ENCODE data around the gene GGT5. TPM values are rescaled to one million over a fixed set of nuclear protein-coding genes. Genes with fewer than 3 reads are reported as not detected.
A peak's percentile ranks its signal among the peaks of the same experiment; 100 is the strongest.

GGT5 gene
- total RNA-seq, 1 donor = 7.2 TPM

GRCh38 chr22:24180316-24181087, 64.4 kb downstream of the GGT5 start:
- Histone ChIP-seq H3K4me1 (ENCODE audit: insufficient read depth, low read length) (peaks cover 4% of the 10 kb centered on the region), H3K9me3 (ENCODE audit: low read depth, low read length) (no peaks in the 10 kb centered on the region), H3K27ac (ENCODE audit: low read depth, low read length) (no peak overlapping the region), H3K4me3 (ENCODE audit: insufficient read depth, low read length) (no peak overlapping the region), H3K27me3 (ENCODE audit: insufficient read depth, low read length) (no peaks in the 10 kb centered on the region), H2AFZ (ENCODE audit: low read length) (no peak overlapping the region), H3K4me2 (ENCODE audit: insufficient read depth, low read length) (no peak overlapping the region), H3K79me2 (ENCODE audit: insufficient read depth, low read length) (no peaks in the 10 kb centered on the region), H3K36me3 (ENCODE audit: insufficient read depth, low read length) (peaks cover 16% of the 10 kb centered on the region), H4K20me1 (ENCODE audit: insufficient read depth, low read length) (peaks cover 1% of the 10 kb centered on the region)
- peak; percentile 68 for DNase-seq (ENCODE audit: insufficient read length, low spot score, missing footprints)
- TF ChIP-seq CTCF (IDR thresholded peaks at IDR 0.05; ENCODE audit: extremely low read depth, low read depth, low read length) = no peak

- H3K27me3 ChIP-seq (ENCODE audit: insufficient read depth, low read length) = no peaks in the 10 kb centered on the region
- TF ChIP-seq CTCF (IDR thresholded peaks at IDR 0.05; ENCODE audit: extremely low read depth, low read depth, low read length) = no peak
- H3K27ac ChIP-seq (ENCODE audit: low read depth, low read length) = no peak overlapping the region
- peaks cover 3% of the 10 kb centered on the region for H4K20me1 ChIP-seq (ENCODE audit: insufficient read depth, low read length)
- H3K4me2 ChIP-seq (ENCODE audit: insufficient read depth, low read length) = no peak overlapping the region
- H3K36me3 ChIP-seq (ENCODE audit: insufficient read depth, low read length) = peaks cover 17% of the 10 kb centered on the region
- H3K4me1 ChIP-seq (ENCODE audit: insufficient read depth, low read length) = peaks cover 4% of the 10 kb centered on the region
- peak; percentile 50 for DNase-seq (ENCODE audit: insufficient read length, low spot score, missing footprints)
- H3K79me2 ChIP-seq (ENCODE audit: insufficient read depth, low read length) = no peaks in the 10 kb centered on the region
- H2AFZ ChIP-seq (ENCODE audit: low read length) = no peak overlapping the region
- no peak overlapping the region for H3K4me3 ChIP-seq (ENCODE audit: insufficient read depth, low read length)
- no peaks in the 10 kb centered on the region for H3K9me3 ChIP-seq (ENCODE audit: low read depth, low read length)
These were observed 65.2 kb downstream of the GGT5 start for GRCh38 chr22:24179478-24180210.

GRCh38 chr22:24178502-24179440, 66.1 kb downstream of the GGT5 start:
- peaks cover 3% of the 10 kb centered on the region for H4K20me1 ChIP-seq (ENCODE audit: insufficient read depth, low read length)
- H3K4me1 ChIP-seq (ENCODE audit: insufficient read depth, low read length) = peaks cover 6% of the 10 kb centered on the region
- DNase-seq (ENCODE audit: insufficient read length, low spot score, missing footprints) = peak; percentile 91
- H3K27me3 ChIP-seq (ENCODE audit: insufficient read depth, low read length) = no peaks in the 10 kb centered on the region
- H3K79me2 ChIP-seq (ENCODE audit: insufficient read depth, low read length) = no peaks in the 10 kb centered on the region
- H3K9me3 ChIP-seq (ENCODE audit: low read depth, low read length) = no peaks in the 10 kb centered on the region
- TF ChIP-seq CTCF (IDR thresholded peaks at IDR 0.05; ENCODE audit: extremely low read depth, low read depth, low read length) = peak; percentile 48
- no peak overlapping the region for H3K27ac ChIP-seq (ENCODE audit: low read depth, low read length)
- no peak overlapping the region for H3K4me3 ChIP-seq (ENCODE audit: insufficient read depth, low read length)
- H3K4me2 ChIP-seq (ENCODE audit: insufficient read depth, low read length) = no peak overlapping the region
- H3K36me3 ChIP-seq (ENCODE audit: insufficient read depth, low read length) = peaks cover 22% of the 10 kb centered on the region
- no peak overlapping the region for H2AFZ ChIP-seq (ENCODE audit: low read length)
